ENCODE results near the gene FAF1.
A peak's percentile ranks its signal among the peaks of the same experiment; 100 is the strongest.

FAF1 gene

GRCh38 chr1:50615036-50615750 lies 344.9 kb downstream of the FAF1 start:
- no peak overlapping the region for H3K4me3 ChIP-seq (ENCODE audit: low read length)
- TF ChIP-seq CTCF (conservative IDR thresholded peaks at IDR 0.05; ENCODE audit: low read length), result no peak
- peak; percentile 35 for DNase-seq (ENCODE audit: low read depth)

DNA sequence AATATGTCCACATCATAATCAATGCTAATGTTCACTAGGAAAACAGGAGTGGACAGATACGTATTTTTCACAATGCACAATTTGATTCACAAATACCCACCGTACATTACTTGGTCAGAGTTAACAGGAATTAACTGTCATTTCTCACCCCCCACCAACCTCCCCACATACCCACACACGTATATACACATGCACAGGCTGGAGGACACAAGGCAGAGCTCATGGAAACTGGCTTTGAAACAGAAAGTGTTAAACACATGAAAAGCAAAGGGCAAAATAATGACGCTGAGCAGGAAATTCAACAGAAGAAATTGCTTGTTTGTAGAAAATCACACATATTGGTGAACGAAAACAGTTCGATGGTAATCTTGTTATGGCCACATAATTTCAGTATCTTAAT lies 348.4 kb downstream of the FAF1 start:
- TF ChIP-seq CTCF (conservative IDR thresholded peaks at IDR 0.05; ENCODE audit: low read length), result no peak
- H3K4me3 ChIP-seq (ENCODE audit: low read length), result no peak overlapping the region
- no peak for DNase-seq (ENCODE audit: low read depth)

DNA sequence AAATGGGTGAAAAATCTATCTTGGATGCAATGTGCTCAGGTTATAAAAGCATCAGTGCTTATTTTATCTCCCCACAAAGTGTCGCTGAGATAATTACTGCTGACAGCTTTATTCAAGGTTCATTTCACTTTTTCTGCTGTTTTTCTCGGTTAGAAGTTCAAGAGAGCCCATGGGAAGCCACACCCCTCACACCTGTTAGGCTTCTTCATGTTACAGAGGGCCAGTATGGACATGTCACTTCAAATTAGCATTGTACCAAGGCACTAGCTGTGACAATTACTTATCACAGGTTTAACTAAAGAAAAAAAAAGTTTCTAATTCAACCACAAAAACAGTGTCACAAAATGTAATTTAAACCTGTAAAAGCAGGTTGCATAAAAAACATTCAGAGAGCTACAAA lies 349.5 kb downstream of the FAF1 start:
- H3K4me3 ChIP-seq (ENCODE audit: low read length), result no peak overlapping the region

GRCh38 chr1:50609508-50609907 lies 350.6 kb downstream of the FAF1 start:
- TF ChIP-seq CTCF (conservative IDR thresholded peaks at IDR 0.05; ENCODE audit: low read length), result no peak
- no peak for DNase-seq (ENCODE audit: low read depth)

More for the DNA sequence above, 349.5 kb downstream of the FAF1 start:
- TF ChIP-seq CTCF (conservative IDR thresholded peaks at IDR 0.05; ENCODE audit: low read length), result no peak
- no peak for DNase-seq (ENCODE audit: low read depth)

DNA sequence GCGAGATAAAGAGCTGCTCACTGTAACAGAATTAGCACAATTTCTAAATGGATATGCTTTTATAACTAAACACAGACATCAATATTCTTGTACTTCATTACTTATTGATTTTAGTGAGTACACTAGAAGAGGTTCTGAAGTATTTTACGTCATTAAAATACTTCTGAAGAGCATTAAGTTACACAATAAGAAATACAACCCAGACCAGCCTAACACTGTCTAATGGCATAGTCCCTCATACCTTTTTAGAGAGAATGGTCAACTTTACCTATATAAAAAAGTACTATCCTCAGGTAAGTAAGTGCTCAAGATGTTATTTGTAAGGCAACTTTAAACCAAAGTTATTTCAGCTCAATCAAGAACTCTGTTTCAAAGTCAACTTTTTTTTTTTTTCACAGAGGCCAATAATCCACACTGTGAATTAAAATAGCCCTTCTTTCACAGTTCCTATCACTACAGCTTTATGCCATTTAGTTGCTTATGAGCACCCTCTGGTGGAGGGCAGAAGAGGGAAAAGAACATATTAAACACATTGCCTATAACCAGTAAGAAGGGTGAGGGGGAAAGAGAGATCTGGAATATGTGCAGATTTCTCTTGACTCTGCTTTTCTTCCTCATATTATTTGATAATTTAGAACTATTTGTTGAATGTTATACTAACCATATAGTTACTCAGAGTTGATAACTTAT lies 354.7 kb downstream of the FAF1 start:
- DNase-seq (ENCODE audit: low read depth), result peak; percentile 46
- TF ChIP-seq CTCF (conservative IDR thresholded peaks at IDR 0.05; ENCODE audit: low read length), result peak; percentile 69

More at GRCh38 chr1:50609508-50609907, 350.6 kb downstream of the FAF1 start:
- no peak overlapping the region for H3K4me3 ChIP-seq (ENCODE audit: low read length)

GRCh38 chr1:50604580-50604979 lies 355.5 kb downstream of the FAF1 start:
- no peak overlapping the region for H3K4me3 ChIP-seq (ENCODE audit: low read length)
- DNase-seq (ENCODE audit: low read depth), result no peak
- no peak for TF ChIP-seq CTCF (conservative IDR thresholded peaks at IDR 0.05; ENCODE audit: low read length)

More for the DNA sequence above, 354.7 kb downstream of the FAF1 start:
- H3K4me3 ChIP-seq (ENCODE audit: low read length), result no peak overlapping the region
